Left lung (tissue), 10 donors: ENCODE data around the gene MARCHF3. TPM values are rescaled to one million over a fixed set of nuclear protein-coding genes. Genes with fewer than 3 reads are reported as not detected.

Source experiments
- ATAC-seq: fragments of 200-7000 bp; cut with Tn5 transposase; one replicate; pipeline ENCODE4 v1.9.1; 2020; ENCODE audit warnings: moderate library complexity
- DNase-seq, 4 donors: peaks; one replicate each; pipeline ENCODE4 v3.0.0-alpha.2; 2013 to 2020
- H3K27ac ChIP-seq, 2 donors: fragments of 200-600 bp; sonication (generic) in 1 of 2; one replicate each; pipeline versions ENCODE4 v1.5.0 to v1.8.0; 2020 to 2021
- H3K27me3 ChIP-seq, 2 donors: fragments of 200-600 bp; sonication (generic) in 1 of 2; one replicate each; pipeline versions ENCODE4 v1.5.0 to v1.8.0; 2020 to 2021
- H3K36me3 ChIP-seq, 2 donors: fragments of 200-600 bp; sonication (generic) in 1 of 2; one replicate each; pipeline versions ENCODE4 v1.5.0 to v1.8.0; 2020 to 2021
- H3K4me1 ChIP-seq, 2 donors: fragments of 200-600 bp; one replicate each; pipeline ENCODE4 v1.8.0; 2021
- H3K4me3 ChIP-seq, 2 donors: fragments of 200-600 bp; sonication (generic) in 1 of 2; one replicate each; pipeline versions ENCODE4 v1.5.0 to v1.8.0; 2020 to 2021; ENCODE audit warnings: mild to moderate bottlenecking in 1 of 2
- H3K9me3 ChIP-seq, 2 donors: fragments of 200-600 bp; sonication (generic) in 1 of 2; one replicate each; pipeline versions ENCODE4 v1.5.0 to v1.8.0; 2020 to 2021
- intact Hi-C, 2 donors: fragments of 100-400 bp; cut with DNase I; formaldehyde crosslinking; loops; one replicate each; pipeline versions ENCODE4 v1.11.2 to v1.14.2; 2022
- polyA plus RNA-seq, 6 donors: library from polyadenylated mRNA; unstranded; fragments of 120-200 nt; gene quantifications; one replicate each; pipeline ENCODE4 v1.2.1, GENCODE V29; 2013; ENCODE audit not compliant: insufficient read length in 6 of 6
- total RNA-seq, 2 donors: library from RNA; stranded (reverse); fragmentation: NEBNext Ultra II Directional; extraction: Animal tissue kit (Norgen Biotek cat#: 25700); gene quantifications; one replicate each; pipeline ENCODE4 v1.2.1, GENCODE V29; 2021
- TF ChIP-seq, protein P1 (sequence below), 2 donors: fragments of 200-600 bp; sonication (generic) in 1 of 2; IDR thresholded peaks; one replicate each; pipeline versions ENCODE4 v1.5.0 to v1.8.0; 2021; ENCODE audit warnings: antibody characterized with exemption in 2 of 2
- donor health status: DM: no; HTN: yes; CAD: no.
- donor health status: DM: no; HTN: no; CAD: no.

MARCHF3 gene
- total and polyA plus RNA-seq, 8 donors: 3.4 to 8.7 (median 5.5) TPM

GRCh38 chr5:126987271-126987899 lies 43.0 kb downstream of the MARCHF3 start:
- no peak for ATAC-seq
- TF ChIP-seq, protein P1, sequence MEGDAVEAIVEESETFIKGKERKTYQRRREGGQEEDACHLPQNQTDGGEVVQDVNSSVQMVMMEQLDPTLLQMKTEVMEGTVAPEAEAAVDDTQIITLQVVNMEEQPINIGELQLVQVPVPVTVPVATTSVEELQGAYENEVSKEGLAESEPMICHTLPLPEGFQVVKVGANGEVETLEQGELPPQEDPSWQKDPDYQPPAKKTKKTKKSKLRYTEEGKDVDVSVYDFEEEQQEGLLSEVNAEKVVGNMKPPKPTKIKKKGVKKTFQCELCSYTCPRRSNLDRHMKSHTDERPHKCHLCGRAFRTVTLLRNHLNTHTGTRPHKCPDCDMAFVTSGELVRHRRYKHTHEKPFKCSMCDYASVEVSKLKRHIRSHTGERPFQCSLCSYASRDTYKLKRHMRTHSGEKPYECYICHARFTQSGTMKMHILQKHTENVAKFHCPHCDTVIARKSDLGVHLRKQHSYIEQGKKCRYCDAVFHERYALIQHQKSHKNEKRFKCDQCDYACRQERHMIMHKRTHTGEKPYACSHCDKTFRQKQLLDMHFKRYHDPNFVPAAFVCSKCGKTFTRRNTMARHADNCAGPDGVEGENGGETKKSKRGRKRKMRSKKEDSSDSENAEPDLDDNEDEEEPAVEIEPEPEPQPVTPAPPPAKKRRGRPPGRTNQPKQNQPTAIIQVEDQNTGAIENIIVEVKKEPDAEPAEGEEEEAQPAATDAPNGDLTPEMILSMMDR (IDR thresholded peaks at IDR 0.05): no peak
- Histone ChIP-seq H3K9me3 (no peaks in the 10 kb centered on the region), H3K4me1 (no peaks in the 10 kb centered on the region), H3K36me3 (no peaks in the 10 kb centered on the region), H3K4me3 (no peak overlapping the region), H3K27ac (no peak overlapping the region), H3K27me3 (no peaks in the 10 kb centered on the region)
- intact Hi-C loops: no loop called here
- DNase-seq: no peak

DNA sequence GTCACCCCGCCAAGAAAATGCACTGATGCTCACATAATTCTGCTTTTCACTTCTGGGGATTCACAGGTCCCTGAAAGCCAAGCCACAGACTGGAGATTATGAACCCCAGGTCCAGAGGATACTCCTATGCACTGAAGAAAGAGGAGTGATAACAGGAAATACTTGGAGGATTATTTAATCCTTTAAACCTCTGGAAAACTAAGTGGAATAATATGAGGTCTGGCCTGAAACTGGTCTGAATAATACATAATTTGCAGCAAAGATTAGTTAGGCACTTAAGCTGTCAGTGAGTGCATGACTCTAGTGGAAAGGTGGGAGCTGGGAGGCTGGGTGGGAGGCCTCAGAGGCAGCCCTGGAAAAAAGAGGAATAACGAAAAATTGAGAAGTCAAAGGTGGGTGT lies 45.7 kb downstream of the MARCHF3 start:
- ATAC-seq: no peak

GRCh38 chr5:126983874-126984266 lies 46.5 kb downstream of the MARCHF3 start:
- H3K4me1 ChIP-seq: no peaks in the 10 kb centered on the region
- H3K4me3 ChIP-seq: no peak overlapping the region
- H3K27me3 ChIP-seq: no peaks in the 10 kb centered on the region
- no peak overlapping the region for H3K27ac ChIP-seq
- no peaks in the 10 kb centered on the region for H3K36me3 ChIP-seq
- ATAC-seq (no peak), DNase-seq (no peak)
- H3K9me3 ChIP-seq: no peaks in the 10 kb centered on the region
- intact Hi-C loops: no loop called here
- TF ChIP-seq, protein P1 (IDR thresholded peaks at IDR 0.05): no peak

More for the DNA sequence above, 45.7 kb downstream of the MARCHF3 start:
- H3K9me3 ChIP-seq: no peaks in the 10 kb centered on the region
- no peaks in the 10 kb centered on the region for H3K27me3 ChIP-seq
- no peak overlapping the region for H3K4me3 ChIP-seq
- intact Hi-C loops: no loop called here
- TF ChIP-seq, protein P1 (IDR thresholded peaks at IDR 0.05): no peak
- no peak for DNase-seq
- H3K4me1 ChIP-seq: no peaks in the 10 kb centered on the region
- no peaks in the 10 kb centered on the region for H3K36me3 ChIP-seq
- H3K27ac ChIP-seq: no peak overlapping the region

GRCh38 chr5:126982926-126983873 lies 47.2 kb downstream of the MARCHF3 start:
- no peak overlapping the region for H3K27ac ChIP-seq
- H3K27me3 ChIP-seq: no peaks in the 10 kb centered on the region
- H3K9me3 ChIP-seq: no peaks in the 10 kb centered on the region
- no peak overlapping the region for H3K4me3 ChIP-seq
- intact Hi-C loops: no loop called here
- ATAC-seq: no peak
- H3K36me3 ChIP-seq: no peaks in the 10 kb centered on the region
- TF ChIP-seq, protein P1 (IDR thresholded peaks at IDR 0.05): no peak
- no peaks in the 10 kb centered on the region for H3K4me1 ChIP-seq
- no peak for DNase-seq

DNA sequence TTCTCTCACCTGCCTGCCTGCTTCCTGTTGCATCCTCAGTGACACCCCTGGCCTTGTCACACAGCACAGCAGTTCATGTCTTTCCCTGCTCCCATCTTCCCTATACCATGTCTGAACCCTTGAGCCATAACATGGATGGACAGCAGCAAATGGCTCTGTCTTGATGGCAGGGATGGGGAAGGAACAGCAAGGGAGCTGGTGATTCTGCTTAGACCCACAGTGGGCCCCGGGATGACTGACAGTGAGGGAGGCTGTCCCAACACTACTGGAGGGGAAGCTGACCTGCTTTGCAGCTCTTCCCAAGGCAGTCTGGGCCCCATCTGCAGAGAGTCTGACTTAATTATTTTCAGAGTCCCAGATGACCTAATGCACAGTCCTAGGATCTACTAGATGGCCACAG lies 48.2 kb downstream of the MARCHF3 start:
- TF ChIP-seq, protein P1 (IDR thresholded peaks at IDR 0.05): no peak
- no peaks in the 10 kb centered on the region for H3K36me3 ChIP-seq
- no peak overlapping the region for H3K4me3 ChIP-seq
- H3K27me3 ChIP-seq: no peaks in the 10 kb centered on the region
- ATAC-seq: no peak
- no peaks in the 10 kb centered on the region for H3K9me3 ChIP-seq
- DNase-seq: no peak
- no peak overlapping the region for H3K27ac ChIP-seq
- H3K4me1 ChIP-seq: no peaks in the 10 kb centered on the region
- intact Hi-C loops: no loop called here
